Measurements from ENCODE around the gene RPS27L.

RPS27L gene

GRCh38 chr15:63157118-63157843, at the start of gene RPS27L:
Gene RPS27L (minus strand): TSS chr15:63157477. CDS start chr15:63157405, 72 bp downstream.
- FAIRE-seq: peak; percentile 94
- DNase-seq (ENCODE audit: extremely low spot score, insufficient read length, low read depth): peak; percentile 77

GRCh38 chr15:63206079-63206478, 48.8 kb upstream of the RPS27L start:
- DNase-seq (ENCODE audit: extremely low spot score, insufficient read length, low read depth) (no peak), FAIRE-seq (no peak)

GRCh38 chr15:63203451-63204090, 46.3 kb upstream of the RPS27L start:
- FAIRE-seq (no peak), DNase-seq (ENCODE audit: extremely low spot score, insufficient read length, low read depth) (no peak)

GRCh38 chr15:63202861-63203260, 45.6 kb upstream of the RPS27L start:
- DNase-seq (ENCODE audit: extremely low spot score, insufficient read length, low read depth): no peak
- no peak for FAIRE-seq

GRCh38 chr15:63200464-63201249, 43.4 kb upstream of the RPS27L start:
- DNase-seq (ENCODE audit: extremely low spot score, insufficient read length, low read depth) (no peak), FAIRE-seq (peak; percentile 5)

GRCh38 chr15:63198371-63199250, 41.3 kb upstream of the RPS27L start:
- DNase-seq (ENCODE audit: extremely low spot score, insufficient read length, low read depth) (no peak), FAIRE-seq (peak; percentile 41)

GRCh38 chr15:63197626-63198025, 40.3 kb upstream of the RPS27L start:
- FAIRE-seq (no peak), DNase-seq (ENCODE audit: extremely low spot score, insufficient read length, low read depth) (no peak)

- no peak for DNase-seq (ENCODE audit: extremely low spot score, insufficient read length, low read depth)
- no peak for FAIRE-seq
Measured at GRCh38 chr15:63196842-63197241, 39.6 kb upstream of the RPS27L start.

- DNase-seq (ENCODE audit: extremely low spot score, insufficient read length, low read depth) (no peak), FAIRE-seq (no peak)
Measured at GRCh38 chr15:63195569-63196015, 38.3 kb upstream of the RPS27L start.

- no peak for DNase-seq (ENCODE audit: extremely low spot score, insufficient read length, low read depth)
- no peak for FAIRE-seq
Measured at GRCh38 chr15:63194880-63195568, 37.7 kb upstream of the RPS27L start.

GRCh38 chr15:63194302-63194701, 37.0 kb upstream of the RPS27L start:
- FAIRE-seq (no peak), DNase-seq (ENCODE audit: extremely low spot score, insufficient read length, low read depth) (no peak)

GRCh38 chr15:63192619-63193206, 35.4 kb upstream of the RPS27L start:
- FAIRE-seq (peak; percentile 5), DNase-seq (ENCODE audit: extremely low spot score, insufficient read length, low read depth) (no peak)

GRCh38 chr15:63191895-63192618, 34.8 kb upstream of the RPS27L start:
- FAIRE-seq (peak; percentile 96), DNase-seq (ENCODE audit: extremely low spot score, insufficient read length, low read depth) (no peak)

- no peak for FAIRE-seq
- DNase-seq (ENCODE audit: extremely low spot score, insufficient read length, low read depth): no peak
Measured at GRCh38 chr15:63190769-63191649, 33.7 kb upstream of the RPS27L start.

GRCh38 chr15:63189941-63190768, 32.9 kb upstream of the RPS27L start:
- FAIRE-seq (peak; percentile 57), DNase-seq (ENCODE audit: extremely low spot score, insufficient read length, low read depth) (no peak)
